Esophagus muscularis mucosa (tissue), 3 donors: ENCODE results near the gene EIF4E.

ENCODE experiments used
- EP300 ChIP-seq: sonication (generic); formaldehyde crosslinking; IDR thresholded peaks from one replicate; pipeline ENCODE4 v1.6.1; 2017; ENCODE audit warnings: antibody characterized with exemption
- POLR2AphosphoS5 ChIP-seq, 2 donors: sonication (generic); formaldehyde crosslinking; IDR thresholded peaks; one replicate each; pipeline ENCODE4 v1.6.1; 2017; ENCODE audit warnings: antibody characterized with exemption in 2 of 2

- no peak for TF ChIP-seq EP300
- TF ChIP-seq POLR2AphosphoS5 (IDR thresholded peaks at IDR 0.05), result no peak
Measured at GRCh38 chr4:98945297-98945850, 16.4 kb upstream of the EIF4E start.
